HepG2 (cell line): Measurements from ENCODE around the gene DDRGK1. TPM values are rescaled to one million over a fixed set of nuclear protein-coding genes. Genes with fewer than 3 reads are reported as not detected.

Experiments used
- ATAC-seq: fragments of 200-7000 bp; cut with Tn5 transposase; 3 replicates; pipeline ENCODE4 v1.9.1; 2020; ENCODE audit warnings: mild to moderate bottlenecking, moderate library complexity
- BruUV-seq: library from RNA; stranded (reverse); fragments of 400-500 nt; replicated peaks from 2 replicates; lab custom pipeline; 2021; lab: Mats Ljungman, UMichigan
- CTCF ChIA-PET: fragments of 300-600 bp; formaldehyde crosslinking; extraction: SDS; loops from one replicate; lab custom pipeline; 2021; ENCODE audit warnings: low total read pairs, inconsistent platforms, low intra/inter-chr PET ratio; lab: Yijun Ruan, JAX
- POLR2A ChIA-PET: fragments of 350-600 bp; sonication (Branson Sonifier 250); formaldehyde crosslinking; loops from one replicate; lab custom pipeline; 2020; ENCODE audit warnings: antibody characterized with exemption, inconsistent platforms; lab: Yijun Ruan, JAX
- DNase-seq: peaks from one replicate; pipeline ENCODE4 v3.0.0-alpha.2; 2015; ENCODE audit warnings: low spot score
- FAIRE-seq: peaks from 3 replicates; lab custom pipeline; 2011; peaks lifted over from hg19 to GRCh38; lab: Jason Lieb, UNC
- H2AFZ ChIP-seq: one replicate; pipeline ENCODE4 v1.6.1; 2011; ENCODE audit warnings: low read length, inconsistent platforms
- H3K27ac ChIP-seq: fragments of 300-600 bp; 3 replicates; pipeline ENCODE4 v1.8.0; 2011; ENCODE audit warnings: mixed run types, mild to moderate bottlenecking, mixed read lengths, low read length, inconsistent platforms; ENCODE audit not compliant: insufficient read depth; ENCODE audit errors: extremely low read length
- H3K27me3 ChIP-seq, 2 experiments: fragments of 200-600 bp in 1 of 2; 2 replicates in 1 of 2; 3 replicates in 1 of 2; pipeline versions ENCODE4 v1.6.0 to v1.8.0; 2011; ENCODE audit warnings: low read length in 2 of 2, mild to moderate bottlenecking in 2 of 2, moderate library complexity in 2 of 2, inconsistent platforms in 1 of 2; ENCODE audit not compliant: insufficient read depth in 2 of 2, control insufficient read depth in 1 of 2
- H3K36me3 ChIP-seq, 2 experiments: fragments of 200-600 bp in 1 of 2; replicated peaks in 1 of 2; 2 replicates in 1 of 2; 3 replicates in 1 of 2; pipeline versions ENCODE4 v1.5.1 to v1.8.0; 2011; ENCODE audit warnings: low read length in 2 of 2, inconsistent platforms in 1 of 2; ENCODE audit not compliant: insufficient read depth in 2 of 2, control insufficient read depth in 1 of 2
- H3K4me1 ChIP-seq: 2 replicates; pipeline ENCODE4 v1.5.1; 2012; ENCODE audit warnings: low read length, inconsistent platforms; ENCODE audit not compliant: insufficient read depth
- H3K4me2 ChIP-seq: 2 replicates; pipeline ENCODE4 v1.6.0; 2011; ENCODE audit warnings: low read depth, low read length, inconsistent platforms
- H3K4me3 ChIP-seq, 3 experiments: fragments of 200-600 bp in 1 of 3; sonication (generic), shearing (Covaris generic) in 1 of 3; replicated peaks in 1 of 3; 2 replicates each; pipeline ENCODE4 v1.5.1; 2011 to 2016; ENCODE audit warnings: low read length in 3 of 3, inconsistent platforms in 2 of 3, low read depth in 2 of 3, mild to moderate bottlenecking in 2 of 3, control low read depth in 1 of 3, mixed read lengths in 1 of 3; ENCODE audit not compliant: insufficient read depth in 1 of 3
- H3K79me2 ChIP-seq: one replicate; pipeline ENCODE4 v1.6.1; 2011; ENCODE audit warnings: low read length, inconsistent platforms; ENCODE audit not compliant: insufficient read depth
- H3K9ac ChIP-seq: 2 replicates; pipeline ENCODE4 v1.6.0; 2011; ENCODE audit warnings: mild to moderate bottlenecking, low read depth, low read length, inconsistent platforms; ENCODE audit not compliant: insufficient read depth
- H3K9me3 ChIP-seq: 2 replicates; pipeline ENCODE4 v1.5.1; 2012; ENCODE audit warnings: mild to moderate bottlenecking, low read length
- H4K20me1 ChIP-seq: 2 replicates; pipeline ENCODE4 v1.6.0; 2011; ENCODE audit warnings: inconsistent platforms, mild to moderate bottlenecking, low read length, moderate library complexity; ENCODE audit not compliant: insufficient read depth
- ADNP ChIP-seq: sonication (generic); formaldehyde crosslinking; IDR thresholded peaks from 2 replicates; pipeline ENCODE4 v1.4.0; 2020; ENCODE audit warnings: missing genetic modification reagents
- GZF1 ChIP-seq: sonication (generic); formaldehyde crosslinking; IDR thresholded peaks from 2 replicates; pipeline ENCODE4 v1.5.1; 2020; ENCODE audit warnings: mild to moderate bottlenecking, missing genetic modification reagents
- HOXA7 ChIP-seq: sonication (generic); formaldehyde crosslinking; IDR thresholded peaks from 2 replicates; pipeline ENCODE4 v1.8.1; 2022; ENCODE audit warnings: mild to moderate bottlenecking, missing genetic modification reagents, moderate library complexity
- NFATC3 ChIP-seq: sonication (generic); formaldehyde crosslinking; IDR thresholded peaks from 2 replicates; pipeline ENCODE4 v1.5.1; 2020; ENCODE audit warnings: mild to moderate bottlenecking, missing genetic modification reagents
- PITX1 ChIP-seq: sonication (generic); formaldehyde crosslinking; IDR thresholded peaks from 2 replicates; pipeline ENCODE4 v1.5.1; 2020; ENCODE audit warnings: mild to moderate bottlenecking, missing genetic modification reagents
- PRPF4 ChIP-seq: fragments of 200-400 bp; formaldehyde crosslinking; IDR thresholded peaks from 2 replicates; pipeline ENCODE4 v1.6.1; 2016; ENCODE audit warnings: low read length, low read depth; ENCODE audit not compliant: poor library complexity, severe bottlenecking
- REL ChIP-seq: sonication (generic); formaldehyde crosslinking; conservative IDR thresholded peaks from 2 replicates; pipeline ENCODE4 v1.8.0; 2022; ENCODE audit warnings: mild to moderate bottlenecking, missing genetic modification reagents, moderate library complexity
- SCMH1 ChIP-seq: sonication (generic); formaldehyde crosslinking; IDR thresholded peaks from 2 replicates; pipeline ENCODE4 v1.9.0; 2021; ENCODE audit warnings: missing genetic modification reagents, mild to moderate bottlenecking, borderline replicate concordance
- SKIL ChIP-seq: sonication (generic); formaldehyde crosslinking; IDR thresholded peaks from 2 replicates; pipeline ENCODE4 v1.8.0; 2022; ENCODE audit warnings: missing genetic modification reagents, mild to moderate bottlenecking, moderate library complexity, borderline replicate concordance
- SUZ12 ChIP-seq: fragments of 150-350 bp; IDR thresholded peaks from 2 replicates; pipeline ENCODE4 v1.6.1; 2014; ENCODE audit warnings: low read depth, low read length
- TARDBP ChIP-seq: sonication (generic); formaldehyde crosslinking; IDR thresholded peaks from 2 replicates; pipeline ENCODE4 v1.8.0; 2022; ENCODE audit warnings: mild to moderate bottlenecking, missing genetic modification reagents
- XRCC5 ChIP-seq: fragments of 200-400 bp; formaldehyde crosslinking; optimal IDR thresholded peaks from 2 replicates; pipeline ENCODE3; 2017; ENCODE audit warnings: mild to moderate bottlenecking, low read length
- ZNF20 ChIP-seq: sonication (generic); formaldehyde crosslinking; IDR thresholded peaks from 2 replicates; pipeline ENCODE4 v1.4.0; 2020; ENCODE audit warnings: mild to moderate bottlenecking, moderate library complexity, missing genetic modification reagents
- ZNF224 ChIP-seq: sonication (generic); formaldehyde crosslinking; IDR thresholded peaks from 2 replicates; pipeline ENCODE4 v1.5.0; 2020; ENCODE audit warnings: mild to moderate bottlenecking, missing genetic modification reagents
- ZZZ3 ChIP-seq: sonication (generic); formaldehyde crosslinking; IDR thresholded peaks from 2 replicates; pipeline ENCODE4 v1.4.0; 2020; ENCODE audit warnings: missing genetic modification reagents, mild to moderate bottlenecking, borderline replicate concordance
- WGBS: methylation state at CpG from one replicate; pipeline ENCODE4 v1.1.6; 2017; ENCODE audit warnings: low lambda C conversion rate; 5-methylcytosine and 5-hydroxymethylcytosine counted together
- in situ Hi-C: cut with HindIII; loops from 2 replicates; pipeline ENCODE4 v1.10.0; 2017; ENCODE audit warnings: low pct_unique_long_range_greater_than_20kb; ENCODE audit not compliant: extremely low pct_ligation_motif_present
- intact Hi-C: fragments of 100-400 bp; cut with micrococcal nuclease; formaldehyde crosslinking; loops from one replicate; pipeline ENCODE4 v1.10.0; 2022; ENCODE audit not compliant: unreplicated experiment
- polyA plus RNA-seq, 8 experiments: library from polyadenylated mRNA; depleted of rRNA in 3 of 8; stranded (reverse) in 7 of 8; unstranded in 1 of 8; fragments of >200 nt; fragmentation: Illumina TruSeq in 4 of 8; extraction: Trizol in 4 of 8; gene quantifications; 2 replicates each; pipeline versions ENCODE4 v1.2.1 to v1.2.3, GENCODE V29; 2011 to 2016; ENCODE audit warnings: low read depth in 4 of 8, missing spikeins in 1 of 8, mixed read lengths in 1 of 8; ENCODE audit not compliant: insufficient read depth in 1 of 8
- total RNA-seq, 5 experiments: library from RNA; depleted of rRNA; stranded (reverse); fragments of >200 nt; fragmentation: Illumina TruSeq; extraction: Trizol; gene quantifications; 2 replicates each; pipeline ENCODE4 v1.2.3, GENCODE V29; 2016; ENCODE audit warnings: low read depth in 1 of 5
- TF ChIP-seq, protein P1 (sequence below), 2 experiments: fragments of 450-650 bp in 1 of 2; sonication (generic) in 1 of 2; formaldehyde crosslinking; IDR thresholded peaks; 2 replicates each; pipeline versions ENCODE4 v1.5.0 to v1.8.0; 2020 to 2022; ENCODE audit warnings: mild to moderate bottlenecking in 1 of 2, missing genetic modification reagents in 1 of 2
- TF ChIP-seq, protein P2 (sequence below): sonication (generic); formaldehyde crosslinking; IDR thresholded peaks from 2 replicates; pipeline ENCODE4 v1.5.0; 2020; ENCODE audit warnings: mild to moderate bottlenecking, missing genetic modification reagents
- TF ChIP-seq, protein P3 (sequence below): sonication (generic); formaldehyde crosslinking; IDR thresholded peaks from 2 replicates; pipeline ENCODE4 v1.4.0; 2020; ENCODE audit warnings: missing genetic modification reagents, low read depth, mild to moderate bottlenecking, borderline replicate concordance
- TF ChIP-seq, protein P4 (sequence below): sonication (generic); formaldehyde crosslinking; IDR thresholded peaks from 2 replicates; pipeline ENCODE4 v1.4.0; 2020; ENCODE audit warnings: missing genetic modification reagents

Gene DDRGK1
- total and polyA plus RNA-seq, 2 of the 13 experiments (the other 11 are each of a cell fraction or from before 2014, with no cell fraction given): 96.7 to 149 TPM

- CTCF ChIA-PET: no interaction called here
- intact Hi-C loops: loop anchor here (1.0 kb wide), 1 partner anchor 9 kb away; no protein-coding TSS in a partner anchor
- in situ Hi-C loops: no loop called here
- Histone ChIP-seq H3K27ac (peak overlapping the region; percentile 73), H3K9ac (peak overlapping the region; percentile 56), H4K20me1 (no peaks in the 10 kb centered on the region), H3K27me3 (no peaks in the 10 kb centered on the region), H3K4me3 (peak overlapping the region in 1 of 3 experiments; percentile 55; a peak in 1 of 6 replicates), H3K4me1 (peaks cover 85% of the 10 kb centered on the region), H3K36me3 (peaks cover 16 to 17% of the 10 kb centered on the region in 2 experiments), H3K79me2 (no peaks in the 10 kb centered on the region), H3K9me3 (no peaks in the 10 kb centered on the region), H2AFZ (no peak overlapping the region), H3K4me2 (peak overlapping the region; percentile 73)
- WGBS: 83% methylated on average over 6 of the region's 6 CpGs
- no TSS peak for BruUV-seq
- no peak for ATAC-seq
- POLR2A ChIA-PET: interaction anchor here (0.9 to 10.0 kb wide), 13 partner anchors 8 to 247 kb away, joined by 3 to 149 read pairs (median 6); partner anchors contain the start of genes ATRN, FASTKD5, ITPA and LZTS3
- no peak for FAIRE-seq
- DNase-seq: no peak
- TF ChIP-seq PRPF4 (peak; percentile 90), XRCC5 (no peak), REL (CRISPR knock-in tag) (no peak), TARDBP (no peak), NFATC3 (no peak), ZNF224 (CRISPR knock-in tag) (0 out of 2 replicates have a peak, but pooled peaks have one; percentile 14), ZNF20 (no peak), GZF1 (no peak), ZZZ3 (CRISPR knock-in tag) (no peak), PITX1 (CRISPR knock-in tag) (no peak), ADNP (CRISPR knock-in tag) (no peak), SUZ12 (no peak), SCMH1 (CRISPR knock-in tag) (no peak), SKIL (CRISPR knock-in tag) (no peak), HOXA7 (no peak)
- TF ChIP-seq, protein P1, sequence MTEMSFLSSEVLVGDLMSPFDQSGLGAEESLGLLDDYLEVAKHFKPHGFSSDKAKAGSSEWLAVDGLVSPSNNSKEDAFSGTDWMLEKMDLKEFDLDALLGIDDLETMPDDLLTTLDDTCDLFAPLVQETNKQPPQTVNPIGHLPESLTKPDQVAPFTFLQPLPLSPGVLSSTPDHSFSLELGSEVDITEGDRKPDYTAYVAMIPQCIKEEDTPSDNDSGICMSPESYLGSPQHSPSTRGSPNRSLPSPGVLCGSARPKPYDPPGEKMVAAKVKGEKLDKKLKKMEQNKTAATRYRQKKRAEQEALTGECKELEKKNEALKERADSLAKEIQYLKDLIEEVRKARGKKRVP (CRISPR knock-in tag; IDR thresholded peaks at IDR 0.05): no peak
- TF ChIP-seq, protein P2, sequence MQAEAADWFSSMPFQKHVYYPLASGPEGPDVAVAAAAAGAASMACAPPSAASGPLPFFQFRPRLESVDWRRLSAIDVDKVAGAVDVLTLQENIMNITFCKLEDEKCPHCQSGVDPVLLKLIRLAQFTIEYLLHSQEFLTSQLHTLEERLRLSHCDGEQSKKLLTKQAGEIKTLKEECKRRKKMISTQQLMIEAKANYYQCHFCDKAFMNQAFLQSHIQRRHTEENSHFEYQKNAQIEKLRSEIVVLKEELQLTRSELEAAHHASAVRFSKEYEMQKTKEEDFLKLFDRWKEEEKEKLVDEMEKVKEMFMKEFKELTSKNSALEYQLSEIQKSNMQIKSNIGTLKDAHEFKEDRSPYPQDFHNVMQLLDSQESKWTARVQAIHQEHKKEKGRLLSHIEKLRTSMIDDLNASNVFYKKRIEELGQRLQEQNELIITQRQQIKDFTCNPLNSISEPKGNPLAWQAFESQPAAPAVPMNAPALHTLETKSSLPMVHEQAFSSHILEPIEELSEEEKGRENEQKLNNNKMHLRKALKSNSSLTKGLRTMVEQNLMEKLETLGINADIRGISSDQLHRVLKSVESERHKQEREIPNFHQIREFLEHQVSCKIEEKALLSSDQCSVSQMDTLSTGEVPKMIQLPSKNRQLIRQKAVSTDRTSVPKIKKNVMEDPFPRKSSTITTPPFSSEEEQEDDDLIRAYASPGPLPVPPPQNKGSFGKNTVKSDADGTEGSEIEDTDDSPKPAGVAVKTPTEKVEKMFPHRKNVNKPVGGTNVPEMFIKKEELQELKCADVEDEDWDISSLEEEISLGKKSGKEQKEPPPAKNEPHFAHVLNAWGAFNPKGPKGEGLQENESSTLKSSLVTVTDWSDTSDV (CRISPR knock-in tag): 0 out of 2 replicates have a peak, but pooled peaks have one; percentile 37
- TF ChIP-seq, protein P3, sequence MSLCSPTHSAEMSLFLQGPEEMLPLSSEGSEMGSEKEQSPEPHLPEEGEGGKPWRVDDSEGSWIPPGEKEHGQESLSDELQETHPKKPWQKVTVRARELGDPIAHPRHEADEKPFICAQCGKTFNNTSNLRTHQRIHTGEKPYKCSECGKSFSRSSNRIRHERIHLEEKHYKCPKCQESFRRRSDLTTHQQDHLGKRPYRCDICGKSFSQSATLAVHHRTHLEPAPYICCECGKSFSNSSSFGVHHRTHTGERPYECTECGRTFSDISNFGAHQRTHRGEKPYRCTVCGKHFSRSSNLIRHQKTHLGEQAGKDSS (CRISPR knock-in tag): no peak
- TF ChIP-seq, protein P4, sequence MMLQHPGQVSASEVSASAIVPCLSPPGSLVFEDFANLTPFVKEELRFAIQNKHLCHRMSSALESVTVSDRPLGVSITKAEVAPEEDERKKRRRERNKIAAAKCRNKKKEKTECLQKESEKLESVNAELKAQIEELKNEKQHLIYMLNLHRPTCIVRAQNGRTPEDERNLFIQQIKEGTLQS (CRISPR knock-in tag): no peak
These were observed 19.1 kb upstream of the DDRGK1 start for GRCh38 chr20:3223651-3223993.
